GM19023 (cell line): ENCODE data around the gene PLPP7.
"Not testable (repeated sequence)": the region's sequence is repeated elsewhere in the genome, so short reads cannot be mapped to it uniquely, and the experiment has no call there.

Source experiments
- ATAC-seq: cut with Tn5 transposase; IDR thresholded peaks from one replicate; pipeline ENCODE4 v1.9.1; 2021; ENCODE audit warnings: mild to moderate bottlenecking, moderate library complexity; ENCODE audit not compliant: unreplicated experiment

PLPP7 gene

DNA sequence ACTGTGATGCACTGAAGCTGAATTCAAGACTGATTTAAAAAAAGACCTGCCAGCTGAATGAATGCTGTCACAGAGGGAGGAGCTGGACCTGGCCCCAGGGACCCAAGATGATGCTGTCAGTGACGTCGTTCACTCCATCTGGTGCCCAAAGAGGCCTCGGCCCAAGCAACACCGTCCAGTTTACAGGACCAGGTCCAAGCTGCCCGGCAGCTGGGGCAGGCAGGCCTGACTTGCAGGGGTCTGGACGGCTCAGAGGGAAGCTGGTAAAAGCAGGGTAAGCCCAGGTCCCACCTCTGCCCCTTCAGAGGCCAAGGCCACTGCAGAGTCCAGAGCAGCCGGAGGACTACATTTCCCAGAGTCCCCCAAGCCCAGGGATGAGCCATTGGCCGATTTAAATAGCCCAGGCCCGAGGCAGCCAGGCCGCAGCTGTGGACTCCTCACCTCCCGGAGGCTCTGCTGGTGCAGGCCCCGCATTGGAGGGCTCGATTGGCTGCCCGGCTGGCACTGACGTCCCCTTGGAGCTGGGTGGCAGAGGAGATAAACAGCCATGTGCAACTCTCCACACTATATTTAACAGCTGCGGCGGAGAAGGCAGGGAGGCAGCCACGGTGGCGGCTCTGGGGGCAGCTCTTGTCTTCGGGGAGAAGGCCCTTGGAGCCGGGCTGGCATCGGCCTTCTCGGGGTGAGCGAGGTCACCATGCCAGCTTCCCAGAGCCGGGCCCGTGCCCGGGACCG lies at the start of gene PLPP7:
Gene PLPP7, plus strand, starts transcription at position 423 of the 735 bp plus-strand sequence. Its CDS starts 275 bp downstream, at position 698.
- ATAC-seq, result no peak

DNA sequence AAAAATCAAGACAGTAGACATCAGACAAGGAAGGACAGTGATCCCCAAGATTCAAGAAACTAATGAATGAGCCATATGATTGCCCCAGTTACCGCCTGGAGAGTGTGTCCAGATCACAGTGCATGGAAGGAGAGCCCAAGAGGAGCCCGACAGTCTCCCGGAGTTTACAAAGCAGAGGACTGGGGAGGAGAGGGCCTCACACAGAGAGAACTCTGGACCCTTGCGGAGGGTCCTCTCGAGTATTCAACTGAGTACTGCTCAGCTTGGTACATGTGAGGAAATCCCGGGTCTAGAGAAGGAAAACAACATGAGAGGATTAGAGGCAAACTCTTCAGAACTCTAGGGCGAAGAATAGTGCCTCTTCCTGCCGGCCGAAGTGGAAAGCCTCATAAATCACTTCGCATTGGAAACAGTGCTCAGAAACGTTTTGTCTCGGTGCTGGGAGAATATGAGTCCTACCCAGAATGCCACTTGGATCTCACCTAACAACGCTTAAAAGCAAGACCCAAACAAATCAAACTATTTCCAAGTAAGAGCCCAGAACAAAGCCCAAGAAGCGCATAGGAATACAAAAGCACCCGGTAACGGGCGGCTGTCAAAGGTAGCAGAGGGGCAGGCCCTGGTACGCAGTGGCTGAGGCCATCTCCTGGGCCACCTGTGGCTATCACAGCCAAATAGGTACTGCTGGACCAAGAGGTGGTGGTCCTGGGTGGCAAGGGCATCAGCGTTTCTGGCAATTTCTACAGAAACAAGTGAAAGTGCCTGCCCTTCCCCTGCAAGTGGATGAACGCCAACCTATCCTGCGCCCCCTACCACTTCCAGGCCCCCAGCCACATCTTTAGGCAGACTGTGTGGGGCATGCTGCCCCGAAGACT lies 49.2 kb upstream of the PLPP7 start:
- no peak for ATAC-seq

DNA sequence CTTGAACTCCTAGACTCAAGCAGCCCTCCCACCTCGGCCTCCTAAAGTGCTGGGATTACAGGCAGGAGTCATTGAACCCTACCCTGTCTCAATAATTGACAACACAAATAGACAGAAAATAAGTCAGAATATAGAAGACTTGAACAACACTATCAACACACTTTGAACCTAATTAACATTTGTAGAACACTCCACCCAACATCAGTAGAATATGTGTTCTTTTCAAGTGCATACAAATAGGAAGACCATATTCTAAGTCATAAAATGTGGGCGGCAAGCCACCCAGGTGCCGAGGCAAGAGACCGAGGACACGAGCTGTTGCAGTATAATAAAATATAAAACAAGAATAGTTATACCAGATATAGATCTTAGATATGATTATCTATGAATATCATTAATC lies 45.2 kb upstream of the PLPP7 start:
- not testable (repeated sequence) for ATAC-seq

DNA sequence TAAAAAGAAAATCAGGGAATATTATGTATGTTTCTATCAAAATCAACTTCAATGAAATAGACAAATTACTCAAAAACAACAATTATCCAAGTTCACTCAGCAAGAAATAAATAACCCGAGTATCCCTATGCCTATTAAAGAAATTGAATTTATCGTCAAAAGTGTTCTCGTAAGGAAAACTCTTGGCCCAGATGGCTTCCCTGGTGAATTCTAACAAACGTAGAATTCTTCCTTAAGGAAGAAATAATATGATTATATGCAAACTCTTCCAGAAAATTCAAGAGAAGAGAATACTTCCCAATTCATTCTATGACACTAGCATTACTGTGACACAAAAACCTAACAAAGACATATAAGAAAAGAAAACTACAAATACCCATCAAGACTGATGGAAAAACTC lies 42.9 kb upstream of the PLPP7 start:
- no peak for ATAC-seq

DNA sequence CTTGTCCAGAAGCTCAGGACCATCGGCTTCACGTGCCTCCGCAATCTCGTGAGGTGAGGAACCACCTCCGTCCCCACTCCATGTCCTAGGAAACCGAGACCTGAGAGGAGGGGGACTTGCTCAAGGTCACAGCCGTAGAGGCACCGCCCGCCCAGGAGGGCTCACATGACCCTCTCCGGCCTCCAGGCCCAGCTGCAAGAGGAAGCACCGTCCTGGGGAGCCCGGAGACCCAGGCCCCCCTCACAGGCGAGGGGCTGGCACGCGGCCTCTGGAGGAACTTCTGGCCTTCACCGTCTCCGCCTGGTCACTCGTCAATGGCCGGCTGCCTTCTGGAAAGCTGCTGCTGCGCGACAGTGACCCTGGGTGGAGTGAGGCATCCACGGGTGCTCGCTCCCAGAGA lies 37.4 kb upstream of the PLPP7 start:
- no peak for ATAC-seq

DNA sequence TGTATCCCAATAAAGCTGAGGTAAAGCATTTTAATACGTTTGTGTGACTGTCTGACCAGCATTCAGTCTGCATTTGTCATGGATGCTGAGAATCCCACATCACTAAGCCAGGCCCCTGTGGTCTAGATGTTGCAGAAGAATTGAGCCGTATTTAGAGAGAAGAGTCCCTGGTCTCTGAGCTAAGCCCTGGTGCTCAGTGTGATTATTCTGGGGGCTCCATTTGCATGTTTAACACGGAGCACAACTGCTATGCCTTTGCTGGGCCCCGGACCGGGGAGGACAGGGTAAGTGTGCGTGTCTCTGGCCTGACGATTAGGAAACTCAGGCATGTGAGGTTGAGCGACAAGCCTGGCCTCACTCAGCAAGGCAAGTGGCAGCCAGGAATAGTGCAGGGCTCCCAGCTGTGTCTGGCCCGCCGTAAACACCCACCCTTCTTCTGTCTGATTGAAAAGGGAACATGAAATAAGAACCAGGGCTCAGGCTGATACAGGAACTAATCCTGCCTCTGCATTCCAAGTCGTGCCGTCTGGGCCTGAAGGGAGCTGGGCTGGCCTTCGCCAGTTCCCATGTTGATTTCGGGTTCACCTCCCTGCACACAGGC lies 35.5 kb upstream of the PLPP7 start:
- ATAC-seq, result no peak

DNA sequence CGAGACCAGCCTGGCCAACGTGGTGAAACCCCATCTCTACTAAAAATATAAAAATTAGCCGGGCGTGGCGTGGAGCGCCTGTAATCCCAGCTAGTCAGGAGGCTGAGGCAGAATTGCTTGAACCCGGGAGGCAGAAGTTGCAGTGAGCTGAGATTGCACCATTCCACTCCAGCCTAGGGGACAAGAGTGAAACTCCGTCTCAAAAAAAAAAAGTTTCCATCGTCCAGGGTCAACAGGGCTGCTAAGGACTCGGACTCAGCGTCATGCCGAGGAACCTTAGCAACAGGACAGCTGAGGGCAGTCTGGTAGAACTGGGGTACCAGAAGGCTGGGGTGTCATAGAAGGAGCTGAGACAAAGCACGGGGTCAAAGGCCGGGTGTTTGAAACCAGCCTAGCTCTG lies 34.9 kb upstream of the PLPP7 start:
- ATAC-seq, result no peak

DNA sequence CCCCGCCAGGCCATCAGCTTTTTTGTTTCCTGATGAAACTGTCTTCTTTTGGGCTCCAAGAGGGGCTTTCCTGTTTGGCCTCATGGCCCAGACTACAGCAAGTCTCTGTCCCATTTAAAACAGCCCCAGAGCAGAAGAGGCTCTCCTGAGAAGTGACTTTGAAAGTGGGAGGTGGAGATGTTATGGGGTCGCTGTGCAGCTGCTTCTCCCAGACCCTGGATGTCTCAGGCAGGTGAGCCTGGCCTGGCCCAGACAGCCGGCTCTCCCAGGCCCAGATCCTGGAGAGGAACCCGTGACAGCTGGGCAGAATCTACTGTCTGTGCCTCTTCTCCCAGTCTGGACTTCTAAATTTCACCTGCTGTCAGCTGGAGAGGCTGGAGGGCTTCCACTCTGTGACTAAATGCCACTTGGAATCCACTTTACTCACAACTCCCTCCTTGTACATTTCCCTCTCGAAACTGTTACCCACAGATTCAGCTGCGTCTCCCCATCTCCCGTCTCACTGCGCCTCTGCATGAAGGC lies 33.8 kb upstream of the PLPP7 start:
- ATAC-seq, result no peak

DNA sequence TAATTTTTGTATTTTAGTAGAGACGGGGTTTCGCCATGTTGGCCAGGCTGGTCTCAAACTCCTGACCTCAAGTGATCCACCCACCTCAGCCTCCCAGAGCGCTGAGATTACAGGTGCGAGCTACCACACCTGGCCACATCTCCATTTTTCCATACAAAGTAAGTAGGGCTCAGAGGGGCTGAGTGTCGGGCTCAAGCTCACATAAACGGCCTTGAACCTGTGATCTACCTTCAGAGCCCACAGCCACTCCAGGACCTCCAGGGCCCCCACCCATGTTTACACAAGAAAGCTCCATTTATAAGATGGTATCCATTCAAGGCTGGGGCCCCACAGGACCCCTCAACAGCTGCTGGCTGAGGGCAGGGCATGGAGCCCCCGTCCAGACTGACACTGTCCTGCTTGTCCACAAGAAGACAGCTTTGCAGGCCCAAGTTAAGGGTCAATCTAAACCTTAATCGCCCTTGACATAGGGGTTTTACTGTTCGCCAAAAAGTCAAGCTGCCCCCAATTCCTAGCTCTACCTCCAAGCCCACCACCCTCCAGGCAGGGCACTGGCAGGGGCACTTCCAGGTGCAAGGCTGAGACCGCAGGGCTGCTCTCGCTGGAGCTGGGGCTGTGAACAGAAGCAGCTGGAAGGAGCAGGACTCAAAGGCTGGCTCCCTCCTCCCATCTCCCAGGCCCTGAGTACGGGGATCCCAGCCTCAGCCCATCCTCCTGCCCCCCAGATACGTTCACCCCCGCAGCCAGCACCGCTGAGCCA lies 32.1 kb upstream of the PLPP7 start:
- no peak for ATAC-seq

DNA sequence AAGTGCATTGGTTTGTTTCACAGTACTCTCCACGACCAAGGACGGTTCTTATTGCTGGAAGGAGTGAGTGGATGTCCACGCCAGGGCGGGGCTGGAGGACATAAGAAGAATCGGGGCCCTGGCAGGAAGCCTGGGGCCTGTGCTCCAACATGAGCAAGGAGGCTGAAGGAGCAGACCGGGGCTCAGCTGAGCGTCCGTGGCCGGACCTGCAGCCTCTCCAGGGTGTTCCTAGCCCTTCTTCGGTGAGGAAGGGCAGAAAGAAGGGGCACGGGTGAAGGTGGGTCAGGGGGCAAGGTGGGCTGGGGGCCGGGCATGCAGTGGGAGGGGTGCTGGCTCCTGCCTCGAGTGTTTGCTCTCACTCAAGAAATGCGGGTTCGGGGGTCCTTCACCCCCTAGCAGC lies 31.3 kb upstream of the PLPP7 start:
- no peak for ATAC-seq

DNA sequence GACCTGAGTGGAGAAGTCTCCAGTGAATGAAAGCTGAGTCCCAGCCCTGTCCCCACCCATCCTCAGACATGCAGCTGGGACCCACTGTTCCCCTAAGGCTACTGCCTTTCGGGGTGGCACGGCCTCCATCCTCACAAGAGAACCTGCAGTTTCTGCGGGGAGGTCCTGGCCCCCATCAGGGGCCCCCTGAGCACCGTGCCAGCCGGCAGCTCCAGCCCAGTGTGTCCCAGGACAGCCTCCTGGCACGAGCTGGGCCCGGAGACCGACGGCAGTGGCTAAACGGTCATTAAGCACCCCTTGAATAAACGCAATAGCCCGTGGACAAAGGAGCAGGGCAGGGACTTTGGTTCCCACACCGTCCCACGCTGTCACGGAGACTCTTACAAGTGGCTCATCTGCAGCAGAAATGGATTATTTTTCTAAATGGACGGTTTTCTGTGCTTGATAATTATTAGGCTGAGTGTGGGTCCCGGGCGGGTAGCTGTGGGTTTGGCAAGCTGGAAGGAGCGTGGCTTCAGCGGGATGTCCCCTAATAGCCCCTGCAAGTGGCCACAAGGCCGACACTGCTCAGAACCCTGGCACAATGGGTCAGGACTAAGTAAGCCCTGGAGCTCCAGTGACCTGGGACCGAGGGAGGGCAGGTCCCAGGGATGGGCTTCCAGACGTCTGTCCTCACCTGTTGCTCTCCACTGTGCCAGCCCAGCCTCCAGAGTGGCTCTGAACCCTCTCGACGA lies 30.7 kb upstream of the PLPP7 start:
- no peak for ATAC-seq

DNA sequence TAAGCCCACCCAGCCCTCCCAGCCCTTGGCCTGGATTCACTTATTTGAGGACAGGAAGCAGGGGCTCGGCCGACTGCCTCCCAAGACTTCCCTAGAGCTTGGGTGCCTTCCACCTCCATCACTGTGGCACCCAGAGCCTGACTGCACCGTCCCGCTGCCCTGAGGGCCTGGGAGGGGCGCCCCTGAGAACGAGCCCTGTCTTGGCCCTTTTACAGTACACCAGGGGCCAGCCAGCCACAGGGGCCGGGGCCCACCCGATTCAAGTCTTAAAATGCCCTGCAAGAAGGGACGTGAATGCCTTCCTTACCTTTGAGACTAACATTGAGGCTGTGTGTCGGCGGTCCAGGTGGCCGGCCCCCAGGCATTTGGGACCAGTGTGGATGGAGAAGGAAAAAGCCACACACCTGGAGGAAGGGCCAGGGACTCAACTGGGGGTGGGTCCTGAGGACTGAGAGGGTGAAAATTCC lies 30.1 kb upstream of the PLPP7 start:
- ATAC-seq, result no peak

DNA sequence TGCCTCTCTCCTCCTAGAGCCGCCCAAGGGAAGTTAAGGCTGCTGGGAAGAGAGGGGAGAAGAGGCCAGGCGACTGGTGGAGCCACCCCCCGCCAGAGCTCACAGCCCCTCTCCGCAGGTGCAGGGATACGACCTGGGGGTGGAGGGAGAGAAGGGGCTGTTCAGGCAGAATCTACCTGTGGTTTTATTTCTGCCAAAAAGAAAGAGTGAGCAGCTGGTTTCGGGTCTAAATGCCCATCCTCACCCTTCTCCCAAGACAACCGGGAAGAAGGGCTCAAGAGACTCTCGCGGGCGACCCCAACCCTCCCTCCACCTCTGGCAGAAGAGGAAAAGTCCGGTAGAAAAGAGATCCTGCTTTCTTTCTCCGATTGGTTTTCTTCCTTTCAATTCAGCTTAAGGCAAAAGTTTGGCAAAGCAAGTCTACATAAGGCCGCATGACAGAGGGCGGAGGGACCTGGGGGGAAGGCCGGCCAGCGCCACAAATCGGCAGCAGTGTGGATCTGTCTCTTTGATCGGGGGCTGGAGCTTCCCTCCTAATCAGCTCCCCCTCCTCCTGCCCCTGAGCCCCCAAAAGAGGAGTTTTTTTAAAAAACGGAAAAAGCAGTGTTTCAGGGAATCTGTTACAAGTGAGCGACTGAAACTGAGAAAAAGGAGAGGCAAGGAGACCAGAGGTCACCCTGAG lies 29.5 kb upstream of the PLPP7 start:
- no peak for ATAC-seq

DNA sequence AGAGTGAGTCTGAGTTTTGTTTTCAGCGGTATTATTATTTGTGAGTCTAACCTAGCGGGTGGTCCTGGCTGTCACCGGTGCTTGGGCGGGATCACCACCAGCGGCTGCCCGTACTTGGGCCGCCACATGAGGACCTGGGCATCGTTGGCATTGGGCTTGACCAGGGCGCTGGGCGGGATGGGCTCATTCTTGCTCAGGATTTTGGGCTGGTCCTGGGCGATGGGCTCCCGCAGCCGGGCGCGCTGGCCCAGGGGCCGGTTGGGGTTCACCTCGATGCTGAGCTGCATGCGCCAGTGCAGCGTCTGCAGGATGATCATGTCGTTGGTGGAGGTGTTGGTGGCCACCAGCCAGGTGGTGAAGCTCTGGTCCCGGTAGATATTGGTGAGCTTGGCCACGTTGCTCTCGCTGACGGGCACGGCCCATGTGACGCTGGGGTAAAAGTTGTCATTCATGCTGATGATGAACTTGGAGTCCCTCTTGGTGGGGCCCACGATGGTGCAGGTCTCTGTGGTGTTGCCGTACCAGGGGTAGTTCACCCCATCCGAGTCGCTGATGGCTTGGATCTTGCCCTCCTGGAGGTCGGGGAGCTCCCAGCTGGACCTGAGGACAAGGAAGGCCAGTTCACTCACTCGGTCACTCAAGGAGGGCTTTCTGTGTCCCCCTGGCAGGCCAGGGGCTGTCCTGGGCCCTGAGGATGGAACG lies 28.6 kb upstream of the PLPP7 start:
- ATAC-seq, result no peak

DNA sequence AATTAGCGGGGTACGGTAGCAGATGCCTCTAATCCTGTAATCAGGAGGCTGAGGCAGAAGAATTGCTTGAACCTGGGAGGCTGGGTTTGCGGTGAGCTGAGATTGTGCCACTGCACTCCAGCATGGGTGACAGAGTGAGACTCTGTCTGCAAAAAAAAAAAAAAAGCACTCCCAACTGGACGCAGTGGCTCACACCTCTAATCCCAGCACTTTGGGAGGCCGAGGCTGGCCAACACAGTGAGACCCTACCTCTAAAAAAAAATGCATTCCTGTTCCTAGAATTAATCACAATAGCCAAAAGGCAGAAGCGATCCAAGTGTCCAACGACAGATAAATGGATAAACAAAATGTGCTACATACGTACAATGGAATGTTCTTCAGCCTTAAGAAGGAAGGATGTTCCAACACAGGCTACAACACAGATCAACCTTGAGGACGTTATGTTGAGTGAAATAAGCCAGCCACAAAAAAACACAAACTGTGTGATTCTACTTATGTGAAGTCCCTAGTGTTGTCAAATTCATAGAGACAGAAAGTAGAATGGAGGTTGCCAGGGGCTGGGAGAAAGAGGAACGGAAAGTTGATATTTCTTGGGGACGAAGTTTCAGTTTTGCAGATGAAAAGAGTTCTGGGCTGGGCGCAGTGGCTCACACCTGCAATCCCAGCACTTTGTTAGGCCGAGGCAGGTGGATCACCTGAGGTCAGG lies 27.0 kb upstream of the PLPP7 start:
- peak; percentile 67 for ATAC-seq

DNA sequence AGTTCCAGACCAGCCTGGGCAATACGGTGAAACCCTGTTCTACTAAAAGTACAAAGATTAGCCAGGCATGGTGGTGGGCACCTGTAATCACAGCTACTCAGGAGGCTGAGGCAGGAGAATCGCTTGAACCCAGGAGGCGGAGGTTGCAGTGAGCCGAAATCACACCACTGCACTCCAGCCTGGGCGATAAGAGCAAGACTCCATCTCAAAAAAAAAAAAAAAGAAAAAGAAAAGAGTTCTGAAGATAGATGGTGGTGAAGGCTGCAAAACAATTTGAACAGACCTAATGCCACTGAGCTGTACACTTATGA lies 26.5 kb upstream of the PLPP7 start:
- ATAC-seq, result not testable (repeated sequence)

DNA sequence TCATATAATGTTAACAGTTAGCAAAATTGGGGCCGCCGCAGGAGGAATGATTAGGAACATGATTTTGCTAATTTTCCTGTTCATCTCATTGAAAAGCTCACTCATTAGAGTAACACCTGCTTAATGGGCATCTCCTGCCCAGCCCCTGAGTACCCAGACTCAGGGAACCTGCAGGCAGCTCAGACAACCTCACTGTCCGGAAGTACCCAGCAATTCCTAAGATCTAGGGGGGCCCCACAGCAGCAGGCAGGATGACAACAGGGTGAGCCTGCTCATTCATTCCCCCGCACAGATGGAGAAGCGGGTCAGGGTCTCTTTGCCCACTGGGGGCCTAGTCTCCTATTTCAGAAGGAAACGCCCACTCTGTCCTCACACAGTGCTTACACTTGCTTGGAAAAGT lies 25.8 kb upstream of the PLPP7 start:
- no peak for ATAC-seq

DNA sequence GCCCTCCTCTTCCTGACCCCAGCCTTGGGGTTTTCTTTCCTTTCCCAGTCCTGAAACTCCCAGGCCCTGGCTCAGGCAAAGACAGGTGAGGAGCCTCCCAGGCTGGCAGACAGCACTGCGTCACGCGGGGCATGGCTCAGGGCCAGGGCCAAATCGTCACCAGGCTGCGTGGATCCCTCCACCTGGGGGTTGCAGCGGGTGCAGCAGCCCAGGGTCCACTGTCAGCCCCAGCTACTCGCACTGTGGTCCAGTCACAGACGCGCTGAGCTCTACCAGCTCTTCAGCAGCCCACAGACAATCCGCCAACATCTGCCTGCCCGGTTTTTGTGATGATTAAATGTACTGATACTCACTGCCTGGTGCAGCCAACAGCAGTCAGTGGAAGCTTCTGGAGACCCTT lies 25.3 kb upstream of the PLPP7 start:
- no peak for ATAC-seq
